SU-DHL-6 (cell line): ENCODE data around the gene RPL10.

Source experiments
- CTCF ChIP-seq: fragments of 200-600 bp; sonication (generic); IDR thresholded peaks from one replicate; pipeline ENCODE4 v1.5.1; 2017; ENCODE audit warnings: antibody characterized with exemption, mild to moderate bottlenecking, low read length, moderate library complexity; ENCODE audit not compliant: insufficient read depth, poor library complexity, severe bottlenecking
- EZH2phosphoT487 ChIP-seq: fragments of 200-600 bp; sonication (generic), shearing (Covaris generic); conservative IDR thresholded peaks from 2 replicates; pipeline ENCODE4 v1.6.1; 2018; ENCODE audit warnings: mild to moderate bottlenecking, antibody characterized with exemption, low read length, moderate library complexity, mixed read lengths

GRCh38 chrX:154444755-154445246 is 46.6 kb downstream of the RPL10 start:
- TF ChIP-seq CTCF, result no peak
- no peak for TF ChIP-seq EZH2phosphoT487
